AG04450 (cell line): ENCODE measurements around the gene NFIA. TPM values are rescaled to one million over a fixed set of nuclear protein-coding genes. Genes with fewer than 3 reads are reported as not detected.
"Not testable (repeated sequence)": the region's sequence is repeated elsewhere in the genome, so short reads cannot be mapped to it uniquely, and the experiment has no call there.

Source experiments
- CTCF ChIA-PET: fragments of 300-600, 350-600 bp; formaldehyde crosslinking; extraction: SDS; loops from one replicate; lab custom pipeline; 2022; ENCODE audit warnings: antibody characterized with exemption, inconsistent platforms; lab: Charles Lee
- POLR2A ChIA-PET: fragments of 350-600 bp; formaldehyde crosslinking; extraction: SDS; loops from one replicate; lab custom pipeline; 2021; ENCODE audit warnings: antibody characterized with exemption, inconsistent platforms; lab: Yijun Ruan, JAX
- DNase-seq: peaks from one replicate; pipeline ENCODE4 v3.0.0-alpha.2; 2011; ENCODE audit warnings: low read depth, low spot score
- H3K27ac ChIP-seq: one replicate; pipeline ENCODE4 v1.5.1; 2012; ENCODE audit warnings: low read depth, low read length, control low read depth
- H3K27me3 ChIP-seq: one replicate; pipeline ENCODE4 v1.6.0; 2012; ENCODE audit warnings: low read length; ENCODE audit not compliant: control insufficient read depth, insufficient read depth
- H3K4me3 ChIP-seq: 2 replicates; pipeline ENCODE4 v1.5.1; 2011; ENCODE audit warnings: mild to moderate bottlenecking, low read depth, low read length, control low read depth
- H3K9me3 ChIP-seq: 2 replicates; pipeline ENCODE4 v1.5.1; 2012; ENCODE audit warnings: low read length; ENCODE audit not compliant: control insufficient read depth, insufficient read depth
- CTCF ChIP-seq: IDR thresholded peaks from 2 replicates; pipeline ENCODE4 v1.5.1; 2011; ENCODE audit warnings: low read depth, low read length, control low read depth, inconsistent platforms
- polyA plus RNA-seq: library from polyadenylated mRNA; depleted of rRNA; stranded (reverse); fragments of >200 nt; gene quantifications from 2 replicates; pipeline ENCODE4 v1.2.3, GENCODE V29; 2011

Gene NFIA
- polyA plus RNA-seq, 1 experiment, result 3.9 TPM

- TF ChIP-seq CTCF, result no peak
- POLR2A ChIA-PET, result no interaction called here
- Histone ChIP-seq H3K27me3 (no peaks in the 10 kb centered on the region), H3K9me3 (no peaks in the 10 kb centered on the region), H3K4me3 (no peak overlapping the region), H3K27ac (no peak overlapping the region)
- CTCF ChIA-PET, result no interaction called here
- DNase-seq, result no peak
Measured at GRCh38 chr1:61124078-61124477, 41.7 kb downstream of the NFIA start.

GRCh38 chr1:61124696-61125095, 42.3 kb downstream of the NFIA start:
- no peak for TF ChIP-seq CTCF
- POLR2A ChIA-PET, result no interaction called here
- CTCF ChIA-PET, result no interaction called here
- H3K27ac ChIP-seq, result no peak overlapping the region
- no peaks in the 10 kb centered on the region for H3K27me3 ChIP-seq
- no peak for DNase-seq
- H3K9me3 ChIP-seq, result no peaks in the 10 kb centered on the region
- H3K4me3 ChIP-seq, result no peak overlapping the region

GRCh38 chr1:61125263-61125662, 42.9 kb downstream of the NFIA start:
- no peak for TF ChIP-seq CTCF
- ChIA-PET POLR2A (no interaction called here), CTCF (no interaction called here)
- Histone ChIP-seq H3K27me3 (no peaks in the 10 kb centered on the region), H3K4me3 (no peak overlapping the region), H3K9me3 (no peaks in the 10 kb centered on the region), H3K27ac (no peak overlapping the region)
- no peak for DNase-seq

- POLR2A ChIA-PET, result interaction anchor here (0.8 kb wide), 2 partner anchors 44 to 248 kb away, joined by 3 to 4 read pairs; no protein-coding TSS in a partner anchor
- CTCF ChIA-PET, result no interaction called here
- Histone ChIP-seq H3K27me3 (no peaks in the 10 kb centered on the region), H3K27ac (no peak overlapping the region), H3K9me3 (no peaks in the 10 kb centered on the region), H3K4me3 (no peak overlapping the region)
- DNase-seq, result no peak
- no peak for TF ChIP-seq CTCF
Measured at GRCh38 chr1:61125895-61126294, 43.5 kb downstream of the NFIA start.

GRCh38 chr1:61126843-61127242, 44.5 kb downstream of the NFIA start:
- H3K4me3 ChIP-seq, CTCF ChIA-PET, DNase-seq, H3K27ac ChIP-seq, POLR2A ChIA-PET, H3K27me3 ChIP-seq, H3K9me3 ChIP-seq: not testable (repeated sequence)
